Activated CD4-positive, alpha-beta T cell treated with anti-CD3 and anti-CD28 coated beads, Interleukin-2, amount 50 U/mL, for 4 hours (primary cell): ENCODE measurements around the gene ABCB6.
A peak's percentile ranks its signal among the peaks of the same experiment; 100 is the strongest.

Experiments used
- DNase-seq, 2 experiments: peaks; one replicate each; pipeline ENCODE4 v3.0.0-alpha.2; 2020

The ABCB6 gene

GRCh38 chr2:219182331-219183150 is 36.2 kb downstream of the ABCB6 start:
- no peak for DNase-seq

DNA sequence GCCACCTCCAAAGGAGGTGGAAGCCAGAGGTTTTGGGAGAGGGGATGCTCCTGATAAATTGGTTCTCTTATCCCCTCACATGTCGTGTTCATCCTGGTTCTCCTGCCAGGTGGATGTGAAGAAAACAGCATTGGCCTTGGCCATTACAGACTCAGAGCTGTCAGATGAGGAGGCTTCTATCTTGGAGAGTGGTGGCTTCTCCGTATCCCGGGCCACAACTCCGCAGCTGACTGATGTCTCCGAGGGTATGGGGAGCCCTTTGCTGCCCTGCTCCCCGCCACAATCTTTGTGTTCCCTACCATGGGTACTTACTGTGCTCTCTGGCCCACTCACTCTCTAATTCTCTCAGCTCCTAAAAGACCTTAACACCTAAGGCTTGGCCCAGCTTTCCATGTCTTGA is 37.2 kb downstream of the ABCB6 start:
- DNase-seq, result no peak

GRCh38 chr2:219180961-219181360 is 37.8 kb downstream of the ABCB6 start:
- DNase-seq, result no peak

DNA sequence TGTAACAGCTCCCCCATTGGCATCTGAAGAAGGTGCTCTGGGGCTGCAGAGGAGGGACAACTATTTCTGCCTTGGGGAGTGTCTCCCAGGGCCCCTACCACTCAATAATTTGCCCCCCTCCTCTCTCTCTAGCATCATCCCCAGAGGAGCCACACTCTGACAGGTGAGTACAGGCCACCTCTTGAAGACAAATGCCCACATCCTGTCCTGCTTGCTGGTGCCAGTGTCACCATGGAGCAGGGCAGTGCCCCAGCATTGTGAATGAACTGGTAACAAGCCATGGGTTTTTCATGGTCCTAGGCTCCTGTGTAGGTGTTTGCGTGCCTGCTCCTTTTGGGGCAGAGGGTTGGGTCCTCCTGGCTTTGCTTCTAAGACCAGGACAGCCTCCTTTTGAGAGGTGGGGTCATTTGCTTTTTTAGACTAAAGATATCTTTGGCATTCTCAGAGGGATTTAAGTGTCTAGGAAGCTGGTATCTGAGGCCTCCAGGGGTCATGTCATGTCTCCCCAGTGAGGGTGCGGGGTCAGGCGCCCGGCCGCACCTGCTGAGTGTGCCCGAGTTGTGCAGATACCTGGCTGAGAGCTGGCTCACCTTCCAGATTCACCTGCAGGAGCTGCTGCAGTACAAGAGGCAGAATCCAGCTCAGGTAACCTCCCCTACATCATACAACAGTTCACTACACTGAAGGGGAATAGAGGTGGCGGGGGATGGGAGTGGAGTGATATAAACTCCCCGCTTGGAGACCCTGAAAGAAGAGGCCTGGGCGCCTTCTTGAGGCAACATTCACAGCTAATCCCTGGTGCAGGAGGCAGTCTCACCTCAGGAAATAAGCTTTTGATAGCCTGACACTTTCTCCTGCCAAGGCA is 38.9 kb downstream of the ABCB6 start:
- no peak for DNase-seq

- DNase-seq, result peak; percentile 14 to 21
Observed at GRCh38 chr2:219178377-219179175, 40.2 kb downstream of the ABCB6 start.

GRCh38 chr2:219177552-219178376 is 41.0 kb downstream of the ABCB6 start, which contains the start of gene RETREG2:
TSS of gene RETREG2 (plus strand) at chr2:219178275. CDS start at chr2:219178353, 78 bp downstream.
- peak; percentile 62 for DNase-seq

DNA sequence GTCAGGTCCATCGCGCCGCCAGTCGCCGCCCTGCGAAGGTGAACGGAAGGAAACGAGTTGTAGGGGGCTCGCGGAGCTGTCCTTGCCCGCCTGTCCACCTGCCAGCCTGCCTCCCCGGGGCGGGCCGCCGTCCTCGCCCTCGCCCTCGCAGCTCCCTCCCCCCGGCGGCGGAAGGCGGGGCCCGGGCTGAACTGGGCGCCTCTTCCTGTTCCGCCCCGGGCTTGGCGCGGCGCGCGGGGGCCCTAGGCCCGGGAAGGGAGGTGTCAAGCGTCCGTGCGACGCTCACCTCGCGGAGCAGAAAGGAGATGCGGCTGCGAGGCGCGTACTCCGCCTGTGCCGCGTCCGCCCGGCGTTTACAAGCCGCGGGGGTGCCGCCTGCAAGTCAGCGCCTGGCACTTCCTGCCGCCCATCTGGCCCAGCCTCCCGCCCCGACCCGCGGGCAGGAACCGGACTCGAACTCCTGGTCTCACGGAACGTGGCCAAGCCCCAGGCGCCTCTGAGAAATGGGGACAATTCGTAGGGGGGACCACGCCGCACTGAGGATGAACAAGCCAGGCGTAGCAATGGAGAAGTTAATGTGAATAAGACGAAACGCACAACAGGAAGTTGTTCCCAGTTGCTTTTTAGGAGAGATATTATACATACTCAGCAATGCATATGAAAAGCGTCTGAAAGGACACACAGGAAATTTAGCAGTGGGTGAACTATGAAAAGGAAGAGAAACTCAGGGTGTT is 41.8 kb downstream of the ABCB6 start, which contains the start of gene CNPPD1:
Gene CNPPD1 (minus strand): TSS at position 108 of the 734 bp plus-strand sequence. CDS start 97 bp downstream, at position 11.
- peak; percentile 73 to 75 for DNase-seq

- DNase-seq, result peak in 1 of 2 experiments; percentile 8
Observed at GRCh38 chr2:219175928-219176817, 42.6 kb downstream of the ABCB6 start.

GRCh38 chr2:219175486-219175885 is 43.3 kb downstream of the ABCB6 start:
- no peak for DNase-seq

GRCh38 chr2:219174801-219175200 is 44.0 kb downstream of the ABCB6 start:
- no peak for DNase-seq

DNA sequence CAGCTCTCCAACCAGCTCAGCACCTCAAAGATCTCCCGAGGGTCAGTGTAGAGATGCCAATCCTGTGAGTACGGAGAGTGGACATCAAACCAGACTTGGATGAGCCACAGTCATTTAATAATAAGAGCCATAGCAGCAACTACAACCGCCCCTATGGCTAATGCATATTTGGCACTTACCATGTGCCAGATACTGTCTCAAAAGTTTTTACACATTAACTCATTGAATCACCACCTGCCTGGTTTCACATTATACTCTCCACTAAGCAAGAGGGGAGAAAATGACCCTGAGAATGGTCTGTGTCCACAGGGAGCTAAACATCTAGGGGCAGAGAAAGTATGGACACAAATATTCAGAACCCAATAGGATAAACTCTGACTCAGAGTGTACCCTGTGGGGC is 44.6 kb downstream of the ABCB6 start:
- no peak for DNase-seq

- no peak for DNase-seq
Observed at GRCh38 chr2:219173176-219173575, 45.6 kb downstream of the ABCB6 start.

DNA sequence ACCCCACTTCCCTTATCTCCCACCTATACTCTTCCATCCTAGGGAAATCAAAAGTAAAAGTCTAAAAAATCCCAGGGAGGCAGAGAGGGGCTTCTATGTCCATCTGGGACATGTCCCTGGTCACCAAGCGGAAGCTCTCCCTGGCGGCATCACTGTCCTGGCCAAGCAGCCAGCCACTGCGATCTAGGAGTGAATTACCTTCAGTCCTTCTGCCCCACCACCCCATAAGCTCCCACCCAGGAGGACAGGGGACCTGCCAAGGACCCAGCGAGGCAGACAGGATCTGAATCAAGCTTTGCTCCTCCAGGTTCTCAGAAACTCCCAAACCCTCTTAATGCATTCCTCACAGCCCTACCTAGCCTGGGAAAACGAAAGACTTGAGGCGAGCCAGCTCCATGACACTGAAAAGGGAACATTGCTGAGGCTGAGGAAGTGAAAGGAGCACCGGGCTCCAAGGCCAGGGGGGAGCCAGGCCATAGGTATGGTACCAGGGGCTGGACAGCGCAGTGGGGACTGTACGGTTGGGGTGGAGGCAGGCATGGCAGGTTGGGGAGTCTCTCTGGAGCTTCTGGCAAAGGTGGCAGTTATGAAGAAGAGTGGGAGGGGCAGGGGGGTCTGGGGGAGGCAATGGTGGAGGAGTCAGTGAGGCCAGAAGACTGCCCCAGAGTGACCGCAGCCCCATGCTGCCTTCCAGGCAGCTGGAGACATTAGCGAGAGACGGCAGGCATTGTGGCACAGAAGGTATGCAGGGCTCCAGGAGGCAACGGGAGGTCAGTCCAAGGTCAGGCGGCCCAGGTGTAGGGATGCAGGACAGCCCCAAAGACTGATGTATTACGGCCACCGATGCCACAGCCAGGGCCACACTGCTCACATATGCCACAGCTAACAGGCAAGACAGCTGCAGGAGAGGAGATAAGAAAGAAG is 46.3 kb downstream of the ABCB6 start:
- no peak for DNase-seq

DNA sequence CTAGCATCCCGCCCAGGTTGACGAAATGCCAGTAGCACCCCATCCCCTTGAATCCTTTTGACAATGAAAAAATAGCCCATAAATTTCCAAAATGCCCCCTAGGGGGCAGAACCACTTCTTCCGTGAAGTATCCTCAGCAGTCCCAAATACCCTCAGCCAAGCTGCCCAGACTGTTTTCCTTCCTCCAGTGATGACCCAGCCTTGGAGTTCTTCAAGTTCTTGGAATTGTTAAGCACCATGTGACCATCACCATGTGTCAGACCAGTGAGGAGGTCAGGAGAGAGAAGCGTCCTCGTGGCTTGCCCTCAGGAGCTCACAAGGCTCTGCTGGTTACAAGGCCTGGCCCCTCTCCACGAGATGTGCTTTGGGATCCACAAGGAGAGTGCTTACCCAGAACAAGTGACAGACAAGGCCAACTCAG is 47.5 kb downstream of the ABCB6 start:
- DNase-seq, result no peak

- DNase-seq, result no peak
Observed at GRCh38 chr2:219169930-219170654, 48.7 kb downstream of the ABCB6 start, which contains the start of gene SLC23A3. TSS of gene SLC23A3 (minus strand) at chr2:219170029. CDS start at chr2:219169984, 45 bp downstream.

DNA sequence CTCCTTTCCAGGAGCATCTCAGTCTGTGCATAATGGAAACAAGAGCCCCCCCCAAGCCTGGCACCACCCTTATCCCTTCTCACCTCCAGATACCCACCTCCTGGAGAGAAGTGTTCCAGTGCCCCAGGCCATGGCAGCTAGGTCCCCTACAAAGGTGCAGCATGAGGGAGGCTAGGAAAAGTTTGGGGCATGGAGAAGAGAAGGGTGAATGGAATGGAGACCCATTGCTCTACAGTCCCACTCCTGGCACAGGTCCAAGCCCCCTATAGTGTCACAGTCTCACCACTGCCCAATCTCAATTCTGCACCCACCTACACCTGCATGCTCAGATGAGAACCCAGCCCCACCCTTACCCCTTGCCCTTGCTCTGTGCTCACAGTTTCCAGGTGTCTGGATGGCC is 49.8 kb downstream of the ABCB6 start:
- DNase-seq, result no peak

- no peak for DNase-seq
Observed at GRCh38 chr2:219168526-219168925, 50.2 kb downstream of the ABCB6 start.

- no peak for DNase-seq
Observed at GRCh38 chr2:219167997-219168396, 50.8 kb downstream of the ABCB6 start.
